ENCODE results near the gene DBP.

Gene DBP

DNA sequence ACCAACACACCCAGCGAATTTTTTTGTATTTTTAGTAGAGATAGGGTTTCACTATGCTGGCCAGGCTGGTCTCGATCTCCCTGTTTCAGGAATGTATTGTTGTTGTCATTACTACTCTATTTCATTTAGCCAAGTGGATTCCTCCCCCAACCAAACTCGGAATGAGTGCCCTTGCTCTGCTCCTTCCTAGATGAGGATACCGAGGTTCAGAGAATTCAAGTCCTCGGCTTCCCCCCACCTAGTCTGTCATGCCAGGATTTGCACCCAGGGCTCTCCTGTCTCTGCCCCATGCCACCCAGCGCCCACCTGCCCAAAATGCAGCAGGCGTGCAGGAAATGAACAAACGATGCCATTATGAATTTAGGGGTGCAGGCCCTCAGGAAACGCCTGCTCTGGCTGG, 34.2 kb downstream of the DBP start:
- Mint-ChIP-seq H3K36me3 (no peaks in the 10 kb centered on the region), H3K4me3 (no peak overlapping the region), H3K27ac (no peak overlapping the region), H3K9me3 (no peaks in the 10 kb centered on the region), H3K4me1 (peaks cover 5% of the 10 kb centered on the region)
- ATAC-seq (no peak), DNase-seq (ENCODE audit: low spot score in 2 of 2) (no peak)

DNA sequence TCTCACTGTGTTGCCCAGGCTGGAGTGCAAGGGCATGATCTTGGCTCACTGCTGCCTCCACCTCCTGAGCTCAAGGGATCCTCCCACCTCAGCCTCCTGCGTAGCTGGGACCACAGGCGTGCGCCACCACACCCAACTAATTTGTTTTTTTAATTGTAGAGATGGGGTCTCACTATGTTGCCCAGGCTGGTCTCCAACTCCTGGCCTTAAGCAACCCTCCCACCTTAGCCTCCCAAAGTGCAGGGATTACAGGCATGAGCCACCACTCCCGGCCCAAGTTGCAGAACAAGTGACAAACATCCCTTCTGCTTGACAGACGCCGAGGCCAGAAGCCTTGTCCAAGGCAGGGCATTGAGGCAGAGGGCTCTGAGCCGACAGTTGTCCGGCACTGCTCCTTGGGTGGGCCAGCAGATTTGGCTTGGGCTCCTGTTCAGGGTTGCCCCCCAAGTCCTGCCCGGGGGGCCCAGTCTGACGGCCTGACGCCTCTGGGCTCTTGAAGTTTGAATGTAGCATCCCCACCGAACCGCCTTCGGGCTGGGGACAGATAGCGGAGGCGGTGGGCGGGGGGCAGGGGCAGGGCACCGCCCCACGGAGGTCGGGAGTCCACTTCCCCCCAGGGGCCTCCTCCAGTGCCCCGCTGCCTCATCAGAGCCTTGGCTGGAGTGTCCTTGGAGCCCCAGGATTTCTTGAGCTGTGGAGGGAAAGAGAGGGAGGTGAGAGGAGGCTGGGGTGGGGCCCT, 36.3 kb downstream of the DBP start:
- no peak overlapping the region for H3K4me3 Mint-ChIP-seq
- ATAC-seq (no peak), DNase-seq (ENCODE audit: low spot score in 2 of 2) (no peak)
- H3K36me3 Mint-ChIP-seq = peaks cover 9% of the 10 kb centered on the region
- H3K9me3 Mint-ChIP-seq = no peaks in the 10 kb centered on the region
- peaks cover 5% of the 10 kb centered on the region for H3K4me1 Mint-ChIP-seq
- H3K27ac Mint-ChIP-seq = no peak overlapping the region

DNA sequence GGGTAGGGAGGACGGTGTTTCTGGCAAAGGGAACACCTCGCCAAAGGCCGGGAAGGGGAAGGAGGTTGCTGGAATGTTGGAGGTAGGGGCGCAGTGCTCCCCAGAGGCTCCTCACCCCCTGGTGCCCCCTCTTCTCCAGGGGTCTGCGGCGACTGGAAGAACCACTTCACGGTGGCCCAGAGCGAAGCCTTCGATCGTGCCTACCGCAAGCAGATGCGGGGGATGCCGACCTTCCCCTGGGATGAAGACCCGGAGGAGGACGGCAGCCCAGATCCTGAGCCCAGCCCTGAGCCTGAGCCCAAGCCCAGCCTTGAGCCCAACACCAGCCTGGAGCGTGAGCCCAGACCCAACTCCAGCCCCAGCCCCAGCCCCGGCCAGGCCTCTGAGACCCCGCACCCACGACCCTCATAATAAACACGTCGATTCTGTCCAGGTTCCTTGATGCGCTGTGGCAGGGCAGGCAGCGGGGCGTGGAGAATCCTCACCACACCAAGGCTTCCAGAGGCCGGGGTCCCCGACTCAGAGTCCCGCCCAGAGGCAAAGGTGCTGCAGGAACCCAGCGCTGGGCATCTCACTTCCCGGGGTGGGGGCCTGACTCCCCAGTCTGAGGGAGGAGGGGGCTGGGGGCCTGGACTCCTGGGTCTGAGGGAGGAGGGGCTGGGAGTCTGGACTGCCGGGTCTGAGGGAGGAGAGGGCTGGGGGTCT, 38.0 kb downstream of the DBP start:
- Mint-ChIP-seq H3K9me3 (no peaks in the 10 kb centered on the region), H3K36me3 (peaks cover 24% of the 10 kb centered on the region), H3K4me3 (no peak overlapping the region), H3K27ac (peak overlapping the region; percentile 56), H3K4me1 (peaks cover 12% of the 10 kb centered on the region)
- no peak for ATAC-seq
- DNase-seq (ENCODE audit: low spot score in 2 of 2) = no peak

DNA sequence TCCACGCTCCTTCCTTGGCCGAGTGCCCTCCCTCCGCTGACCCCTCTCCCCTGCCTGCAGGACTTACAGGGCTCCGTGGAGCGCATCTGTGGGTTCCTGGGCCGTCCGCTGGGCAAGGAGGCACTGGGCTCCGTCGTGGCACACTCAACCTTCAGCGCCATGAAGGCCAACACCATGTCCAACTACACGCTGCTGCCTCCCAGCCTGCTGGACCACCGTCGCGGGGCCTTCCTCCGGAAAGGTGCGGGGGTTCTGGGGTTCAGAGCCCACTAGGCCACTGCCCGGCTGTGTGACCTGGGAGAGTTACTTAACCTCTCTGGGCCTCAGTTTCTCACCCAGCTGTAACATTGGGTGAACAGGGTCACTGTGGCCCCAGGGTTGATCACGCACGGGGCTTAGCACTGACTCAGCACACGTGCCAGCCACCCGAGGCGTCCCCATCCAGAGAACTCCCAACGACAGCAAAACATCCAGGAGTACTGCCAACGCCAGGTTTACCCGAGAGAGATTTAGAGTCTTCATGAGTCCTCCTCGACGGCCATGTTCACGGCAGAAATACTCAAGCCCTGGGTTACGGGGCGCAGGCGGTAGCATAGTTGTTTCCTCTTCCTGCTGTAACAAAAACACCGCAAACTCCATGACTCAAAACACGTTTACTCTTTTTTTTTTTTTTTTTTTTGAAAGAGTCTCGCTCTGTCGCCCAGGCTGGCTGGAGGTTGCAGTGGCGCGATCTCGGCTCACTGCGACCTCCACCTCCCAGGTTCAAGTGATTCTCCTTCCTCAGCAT, 40.3 kb downstream of the DBP start:
- DNase-seq (ENCODE audit: low spot score in 2 of 2) (no peak), ATAC-seq (peak; percentile 88)
- Mint-ChIP-seq H3K4me1 (peaks cover 25% of the 10 kb centered on the region), H3K4me3 (peak overlapping the region; percentile 73), H3K27ac (peak overlapping the region; percentile 91), H3K36me3 (peaks cover 37% of the 10 kb centered on the region), H3K9me3 (no peaks in the 10 kb centered on the region)

DNA sequence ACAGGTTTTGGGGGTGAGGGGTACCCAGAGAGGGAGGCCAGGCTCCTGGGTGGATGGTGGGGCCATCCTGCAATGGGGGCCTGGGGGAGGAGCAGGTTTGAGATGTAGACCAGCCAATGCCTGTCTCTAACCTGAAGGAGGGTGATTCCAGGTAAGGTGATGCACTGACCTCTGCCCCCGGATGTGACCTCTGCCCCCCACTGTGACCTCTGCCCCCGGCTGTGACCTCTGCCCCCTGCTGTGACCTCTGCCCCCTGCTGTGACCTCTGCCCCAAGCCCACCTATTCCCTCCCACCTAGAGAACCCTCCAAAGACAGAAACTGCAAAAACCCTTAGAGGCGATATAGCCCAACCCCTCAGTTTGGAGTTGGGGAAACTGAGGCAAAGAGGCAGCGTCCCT, 40.9 kb downstream of the DBP start:
- no peaks in the 10 kb centered on the region for H3K9me3 Mint-ChIP-seq
- H3K27ac Mint-ChIP-seq = peak overlapping the region; percentile 91
- peaks cover 31% of the 10 kb centered on the region for H3K4me1 Mint-ChIP-seq
- H3K36me3 Mint-ChIP-seq = peaks cover 42% of the 10 kb centered on the region
- peak overlapping the region; percentile 73 for H3K4me3 Mint-ChIP-seq
- ATAC-seq = no peak
- DNase-seq (ENCODE audit: low spot score in 2 of 2) = no peak

DNA sequence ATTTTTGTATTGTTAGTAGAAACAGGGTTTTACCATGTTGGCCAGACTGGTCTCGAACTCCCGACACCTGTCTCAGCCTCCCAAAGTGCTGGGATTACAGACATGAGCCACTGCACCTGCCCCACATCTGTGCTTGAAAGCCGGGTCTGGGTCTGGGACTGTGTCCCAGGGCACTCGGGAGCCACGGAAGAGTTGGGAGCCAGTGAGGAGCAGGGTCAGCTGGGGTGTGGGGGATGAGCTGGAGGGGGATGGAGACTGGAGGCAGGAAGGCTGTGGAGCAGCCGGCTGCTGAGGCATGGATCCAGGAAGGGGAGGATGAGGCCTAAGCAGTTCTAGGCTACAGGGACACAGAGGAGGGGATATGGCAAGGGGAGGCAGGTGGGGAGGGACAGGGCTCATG, 41.3 kb downstream of the DBP start:
- H3K36me3 Mint-ChIP-seq = peaks cover 42% of the 10 kb centered on the region
- H3K4me3 Mint-ChIP-seq = peak overlapping the region; percentile 73
- no peaks in the 10 kb centered on the region for H3K9me3 Mint-ChIP-seq
- H3K4me1 Mint-ChIP-seq = peaks cover 35% of the 10 kb centered on the region
- ATAC-seq = no peak
- H3K27ac Mint-ChIP-seq = peak overlapping the region; percentile 91
- DNase-seq (ENCODE audit: low spot score in 2 of 2) = no peak

DNA sequence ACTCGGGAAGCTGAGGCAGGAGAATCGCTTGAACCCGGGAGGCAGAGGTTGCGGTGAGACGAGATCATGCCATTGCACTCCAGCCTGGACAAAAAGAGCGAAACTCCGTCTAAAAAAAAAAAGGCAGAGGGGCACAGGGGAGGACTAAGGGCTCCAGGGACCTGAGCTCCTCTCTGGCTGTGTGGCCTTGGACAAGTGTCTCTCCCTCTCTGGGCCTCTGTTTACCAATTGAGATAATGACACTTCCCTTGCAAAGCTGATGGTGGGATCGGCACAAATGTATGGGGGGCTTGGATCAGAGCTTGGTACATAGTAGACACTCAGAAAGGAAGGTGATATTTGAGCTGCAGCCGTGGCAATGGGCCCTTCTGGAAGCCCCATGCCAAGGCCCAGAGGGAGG, 42.0 kb downstream of the DBP start:
- H3K4me1 Mint-ChIP-seq = peaks cover 35% of the 10 kb centered on the region
- no peaks in the 10 kb centered on the region for H3K9me3 Mint-ChIP-seq
- H3K27ac Mint-ChIP-seq = peak overlapping the region; percentile 91
- H3K36me3 Mint-ChIP-seq = peaks cover 42% of the 10 kb centered on the region
- H3K4me3 Mint-ChIP-seq = peak overlapping the region; percentile 73
- DNase-seq (ENCODE audit: low spot score in 2 of 2) (no peak), ATAC-seq (no peak)

DNA sequence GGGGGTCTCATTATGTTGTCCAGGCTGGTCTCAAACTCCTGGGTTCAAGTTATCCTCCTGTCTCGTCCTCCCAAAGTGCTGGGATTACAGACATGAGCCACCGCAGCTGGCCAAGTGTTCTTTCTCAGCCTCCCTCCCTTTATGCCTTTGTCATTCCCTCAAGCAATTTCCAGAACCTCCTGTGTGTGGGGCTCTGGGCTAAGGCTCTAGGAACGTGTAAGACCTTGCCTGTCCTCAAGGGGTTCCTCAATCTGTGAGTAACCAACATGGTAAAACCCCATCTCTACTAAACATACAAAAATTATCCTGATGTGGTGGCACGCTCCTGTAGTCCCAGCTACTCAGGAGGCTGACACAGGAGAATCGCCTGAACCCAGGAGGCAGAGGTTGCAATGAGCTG, 46.2 kb downstream of the DBP start:
- peak overlapping the region; percentile 16 for H3K27ac Mint-ChIP-seq
- H3K9me3 Mint-ChIP-seq = no peaks in the 10 kb centered on the region
- H3K4me3 Mint-ChIP-seq = no peak overlapping the region
- ATAC-seq = no peak
- DNase-seq (ENCODE audit: low spot score in 2 of 2) = no peak
- peaks cover 42% of the 10 kb centered on the region for H3K4me1 Mint-ChIP-seq
- H3K36me3 Mint-ChIP-seq = peaks cover 55% of the 10 kb centered on the region

DNA sequence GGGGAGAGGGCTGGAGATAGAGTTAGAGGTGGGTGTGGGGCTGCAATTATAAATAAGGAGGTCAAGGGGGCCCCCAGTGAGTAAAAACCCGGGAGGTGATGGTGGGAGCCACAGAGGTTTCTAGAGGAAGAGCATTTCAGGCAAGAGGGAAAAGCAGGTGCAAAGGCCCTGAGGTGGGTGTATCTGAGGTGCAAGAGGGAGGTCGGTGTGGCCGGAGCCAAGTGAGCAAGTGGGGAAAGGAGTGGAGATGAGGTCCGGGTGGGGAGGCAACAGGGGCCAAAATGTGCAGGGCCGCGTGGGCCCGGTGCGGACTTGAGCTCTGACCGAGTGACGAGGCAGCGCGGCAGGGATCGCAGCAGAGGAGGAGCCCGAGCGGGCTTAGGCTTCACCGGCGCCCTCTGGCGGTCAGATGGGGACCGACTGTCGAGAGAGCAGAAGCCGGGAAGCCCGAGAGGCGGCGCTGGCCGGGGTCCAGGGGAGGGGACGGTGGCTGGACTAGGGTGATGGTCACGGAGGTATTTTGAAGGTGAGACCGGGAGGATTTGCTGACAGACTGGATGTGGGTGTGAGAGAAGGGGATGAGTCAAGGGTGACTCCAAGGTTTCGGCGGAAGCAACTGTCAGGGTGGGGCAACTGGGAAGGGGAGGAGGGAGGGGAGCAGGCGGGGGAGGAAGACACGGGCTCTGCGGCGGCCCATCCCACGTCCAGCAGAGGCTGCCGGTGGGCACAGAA, 48.3 kb downstream of the DBP start:
- peaks cover 42% of the 10 kb centered on the region for H3K4me1 Mint-ChIP-seq
- peak overlapping the region; percentile 67 for H3K4me3 Mint-ChIP-seq
- H3K27ac Mint-ChIP-seq = peak overlapping the region; percentile 82
- H3K9me3 Mint-ChIP-seq = no peaks in the 10 kb centered on the region
- ATAC-seq = peak; percentile 91
- peak; percentile 94 to 96 for DNase-seq (ENCODE audit: low spot score in 2 of 2)
- peaks cover 49% of the 10 kb centered on the region for H3K36me3 Mint-ChIP-seq

DNA sequence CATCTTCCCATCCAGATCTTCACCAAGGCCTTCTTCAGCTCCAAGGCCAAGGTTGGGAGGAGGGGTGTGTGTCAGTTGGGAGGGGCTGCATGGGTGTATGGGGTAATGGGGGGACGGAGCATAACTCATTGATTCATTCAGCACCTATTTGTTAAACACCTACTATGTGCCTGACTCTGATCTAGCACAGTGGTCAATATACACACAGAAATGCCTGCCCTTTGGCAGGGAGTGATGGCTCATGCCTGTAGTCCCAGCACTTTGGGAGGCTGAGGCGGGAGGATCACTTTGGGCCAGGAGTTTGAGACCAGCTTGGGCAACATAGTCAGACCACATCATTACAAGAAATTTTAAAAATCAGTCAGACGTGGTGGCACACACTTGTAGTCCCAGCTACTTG, 49.8 kb downstream of the DBP start:
- ATAC-seq = no peak
- no peak overlapping the region for H3K27ac Mint-ChIP-seq
- H3K4me1 Mint-ChIP-seq = peaks cover 35% of the 10 kb centered on the region

DNA sequence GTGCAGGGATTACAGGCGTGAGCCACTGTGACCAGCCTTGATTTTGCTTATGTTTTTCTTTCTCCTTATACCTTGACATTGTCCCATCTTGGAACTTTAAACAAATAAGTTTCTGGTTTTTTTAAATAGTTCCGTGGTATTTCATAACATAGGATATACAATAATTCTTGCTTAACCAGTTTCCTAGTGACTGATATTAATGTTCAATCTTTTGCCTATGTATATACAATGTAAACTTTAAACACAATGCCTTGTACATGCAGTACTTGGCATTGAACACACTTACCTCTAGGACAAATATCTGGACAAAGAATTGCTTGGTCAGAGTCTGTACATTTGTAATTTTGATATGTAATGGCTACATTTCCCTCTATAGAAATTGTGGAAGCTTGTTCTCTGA, 55.0 kb downstream of the DBP start:
- Mint-ChIP-seq H3K27ac (no peak overlapping the region), H3K9me3 (no peaks in the 10 kb centered on the region), H3K36me3 (peaks cover 19% of the 10 kb centered on the region), H3K4me1 (peaks cover 6% of the 10 kb centered on the region), H3K4me3 (no peak overlapping the region)
- no peak for ATAC-seq
- no peak for DNase-seq (ENCODE audit: low spot score in 2 of 2)

More for the DNA sequence above, 49.8 kb downstream of the DBP start:
- DNase-seq (ENCODE audit: low spot score in 2 of 2) = no peak
- Mint-ChIP-seq H3K4me3 (no peak overlapping the region), H3K36me3 (peaks cover 41% of the 10 kb centered on the region), H3K9me3 (no peaks in the 10 kb centered on the region)
